ENCODE data around the gene FCHSD2. TPM values are rescaled to one million over a fixed set of nuclear protein-coding genes. Genes with fewer than 3 reads are reported as not detected.

FCHSD2 gene
- total and polyA plus RNA-seq, 7 donors = 5.7 to 18.5 (median 9.7) TPM

- 76 to 83% (median 82%) methylated on average over 2 of the region's 2 CpGs for WGBS, 3 donors
- Histone ChIP-seq H3K27ac (no peak overlapping the region), H3K4me1 (no peaks in the 10 kb centered on the region), H3K4me3 (no peak overlapping the region), H3K27me3 (ENCODE audit: insufficient read depth in 3 of 3, low read length in 2 of 3) (no peaks in the 10 kb centered on the region), H3K36me3 (ENCODE audit: insufficient read depth in 1 of 2, low read depth in 1 of 2) (no peaks in the 10 kb centered on the region), H3K9me3 (peaks cover 12% of the 10 kb centered on the region)
- DNase-seq (no peak), ATAC-seq (no peak)
- intact Hi-C loops (cut with DNase I) = no loop called here
- no peak for TF ChIP-seq CTCF (IDR thresholded peaks at IDR 0.05)
Observed at GRCh38 chr11:73012121-73012863, 129.8 kb downstream of the FCHSD2 start.

DNA sequence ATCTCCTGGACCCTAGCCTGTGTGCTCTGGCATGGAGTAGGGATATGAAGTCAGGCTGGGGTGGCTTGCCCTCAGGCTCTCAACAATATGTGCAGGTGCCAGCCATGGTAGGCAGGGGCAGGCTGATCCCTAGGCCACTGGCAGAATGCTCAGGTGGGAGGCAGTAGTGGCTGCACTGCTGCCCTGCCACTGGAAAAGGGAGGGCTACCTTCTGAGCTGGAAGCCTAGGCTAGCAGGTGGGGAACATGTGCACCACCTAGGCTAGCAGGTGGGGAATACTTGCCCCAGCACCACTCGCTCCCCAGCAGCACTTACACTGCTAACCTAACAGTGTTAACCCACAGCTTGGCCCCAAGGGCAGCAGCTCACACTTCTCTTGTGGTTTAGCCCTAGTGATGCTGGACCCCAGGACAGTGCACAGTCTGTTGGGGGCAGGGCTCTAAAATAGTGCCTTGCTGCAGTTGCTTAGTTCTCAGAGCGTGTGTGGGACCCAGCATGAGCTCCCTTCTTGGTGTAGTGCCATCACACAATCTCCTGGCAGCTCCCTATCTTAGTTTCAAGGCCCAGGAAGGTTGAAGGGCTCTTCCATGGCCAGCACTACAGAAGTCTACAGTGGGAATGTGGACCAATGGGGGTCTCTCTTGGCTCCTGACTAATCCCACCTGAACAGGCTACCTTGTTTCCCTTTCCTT is 130.8 kb downstream of the FCHSD2 start:
- DNase-seq (no peak), ATAC-seq (no peak)
- Histone ChIP-seq H3K27ac (no peak overlapping the region), H3K9me3 (peaks cover 12% of the 10 kb centered on the region), H3K27me3 (ENCODE audit: insufficient read depth in 3 of 3, low read length in 2 of 3) (no peaks in the 10 kb centered on the region), H3K36me3 (ENCODE audit: insufficient read depth in 1 of 2, low read depth in 1 of 2) (no peaks in the 10 kb centered on the region), H3K4me1 (no peaks in the 10 kb centered on the region), H3K4me3 (no peak overlapping the region)
- intact Hi-C loops (cut with DNase I) = no loop called here
- 97 to 100% (median 99%) methylated on average over 2 of the region's 2 CpGs for WGBS, 3 donors
- TF ChIP-seq CTCF (IDR thresholded peaks at IDR 0.05) = no peak

DNA sequence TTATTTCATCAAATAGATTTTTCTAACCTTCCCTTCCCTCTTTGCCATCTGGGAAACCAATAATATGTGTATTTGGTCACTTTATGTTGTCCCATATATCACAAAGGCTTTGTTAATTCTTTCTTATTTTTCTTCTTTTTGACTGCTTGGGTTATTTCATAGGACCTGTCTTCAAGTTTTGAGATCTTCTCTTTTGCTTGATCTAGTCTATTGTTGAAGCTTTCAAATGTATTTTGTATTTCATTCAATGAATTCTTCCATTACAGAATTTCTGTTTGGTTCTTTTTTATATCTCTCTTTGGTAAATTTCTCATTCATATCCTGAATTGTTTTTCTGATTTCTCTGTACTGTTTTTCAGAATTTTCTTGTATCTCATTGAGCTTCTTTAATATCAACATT is 132.1 kb downstream of the FCHSD2 start:
- H3K4me3 ChIP-seq = no peak overlapping the region
- no peaks in the 10 kb centered on the region for H3K36me3 ChIP-seq (ENCODE audit: insufficient read depth in 1 of 2, low read depth in 1 of 2)
- intact Hi-C loops (cut with DNase I) = no loop called here
- no peaks in the 10 kb centered on the region for H3K4me1 ChIP-seq
- H3K27ac ChIP-seq = no peak overlapping the region
- ATAC-seq (no peak), DNase-seq (no peak)
- no peaks in the 10 kb centered on the region for H3K27me3 ChIP-seq (ENCODE audit: insufficient read depth in 3 of 3, low read length in 2 of 3)
- peaks cover 12% of the 10 kb centered on the region for H3K9me3 ChIP-seq
- TF ChIP-seq CTCF (IDR thresholded peaks at IDR 0.05) = no peak

DNA sequence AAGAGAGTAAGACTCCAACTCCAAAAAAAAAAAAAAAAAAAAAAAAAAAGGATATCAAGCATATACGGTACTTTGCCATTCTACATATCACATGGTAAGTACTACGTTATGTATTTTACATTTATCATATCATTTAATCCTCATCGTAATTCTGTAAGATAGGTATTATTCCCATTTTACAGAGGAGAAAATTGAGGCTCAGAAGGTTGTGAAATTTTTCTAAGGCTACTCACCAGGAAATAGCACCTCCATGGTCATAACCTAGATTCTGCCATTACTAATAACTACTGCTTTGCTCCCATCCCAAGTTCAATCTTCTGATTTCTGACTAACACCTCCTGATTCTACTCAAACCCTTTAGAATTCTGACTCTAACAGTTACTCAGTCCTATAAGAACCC is 138.0 kb downstream of the FCHSD2 start:
- no peaks in the 10 kb centered on the region for H3K27me3 ChIP-seq (ENCODE audit: insufficient read depth in 3 of 3, low read length in 2 of 3)
- WGBS, 3 donors = 98 to 99% (median 98%) methylated on average over 3 of the region's 3 CpGs
- no peak overlapping the region for H3K27ac ChIP-seq
- no peak overlapping the region for H3K4me3 ChIP-seq
- no peaks in the 10 kb centered on the region for H3K4me1 ChIP-seq
- no peak for DNase-seq
- intact Hi-C loops (cut with DNase I) = no loop called here
- H3K9me3 ChIP-seq = no peaks in the 10 kb centered on the region
- no peak for TF ChIP-seq CTCF (IDR thresholded peaks at IDR 0.05)
- H3K36me3 ChIP-seq (ENCODE audit: insufficient read depth in 1 of 2, low read depth in 1 of 2) = no peaks in the 10 kb centered on the region
- no peak for ATAC-seq
